RWPE2 (cell line): ENCODE results near the gene UBR2.

Source experiments
- ATAC-seq: fragments of 200-7000 bp; cut with Tn5 transposase; 3 replicates; pipeline ENCODE4 v1.9.1; 2021; ENCODE audit warnings: low read depth
- DNase-seq: peaks from one replicate; pipeline ENCODE4 v3.0.0-alpha.2; 2020; ENCODE audit warnings: low spot score
- H3K27ac ChIP-seq: fragments of 450-650 bp; 2 replicates; pipeline ENCODE4 v1.5.1; 2017; ENCODE audit warnings: mild to moderate bottlenecking; ENCODE audit not compliant: poor library complexity, severe bottlenecking
- H3K27me3 ChIP-seq: fragments of 250-450 bp; sonication (Bioruptor Pico); 2 replicates; pipeline ENCODE4 v1.5.1; 2021; ENCODE audit warnings: mild to moderate bottlenecking, moderate library complexity; ENCODE audit not compliant: insufficient read depth, poor library complexity, severe bottlenecking
- H3K36me3 ChIP-seq: fragments of 250-450 bp; sonication (Bioruptor Pico); 2 replicates; pipeline ENCODE4 v1.5.1; 2020; ENCODE audit warnings: low read depth, mild to moderate bottlenecking, moderate library complexity
- H3K4me1 ChIP-seq: fragments of 250-450 bp; sonication (Bioruptor Pico); 2 replicates; pipeline ENCODE4 v1.5.1; 2021; ENCODE audit warnings: mild to moderate bottlenecking, moderate library complexity; ENCODE audit not compliant: insufficient read depth, poor library complexity, severe bottlenecking
- H3K4me3 ChIP-seq: fragments of 250-450 bp; sonication (Bioruptor Pico); 2 replicates; pipeline ENCODE4 v1.5.1; 2021; ENCODE audit warnings: mild to moderate bottlenecking, moderate library complexity; ENCODE audit not compliant: severe bottlenecking
- H3K9me3 ChIP-seq: fragments of 250-450 bp; sonication (Bioruptor Pico); 2 replicates; pipeline ENCODE4 v1.5.1; 2021; ENCODE audit warnings: mild to moderate bottlenecking, moderate library complexity; ENCODE audit not compliant: severe bottlenecking
- TF ChIP-seq, protein P1 (sequence below): fragments of 450-650 bp; IDR thresholded peaks from one replicate; pipeline ENCODE4 v1.5.1; 2017; ENCODE audit warnings: mild to moderate bottlenecking, moderate library complexity; ENCODE audit not compliant: poor library complexity, severe bottlenecking

The UBR2 gene

DNA sequence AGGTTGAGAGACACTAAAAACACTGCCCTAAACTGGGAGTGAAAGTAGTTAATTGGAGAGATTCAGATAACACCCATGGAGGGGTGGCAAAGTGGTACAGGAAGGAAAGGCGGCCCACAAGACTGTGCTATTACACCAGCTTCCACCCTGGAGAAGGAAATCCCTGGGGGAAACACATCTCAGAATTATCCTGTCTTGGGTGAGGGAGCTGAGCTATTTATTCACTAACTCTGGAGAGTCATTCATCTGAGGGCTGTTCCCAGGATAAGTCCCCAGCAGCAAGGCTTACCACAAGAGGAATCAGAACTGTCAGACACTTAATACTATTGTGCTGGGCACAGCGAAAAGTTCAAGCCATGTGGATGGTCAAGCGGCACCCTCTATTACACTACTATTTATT is 172.1 kb downstream of the UBR2 start:
- no peaks in the 10 kb centered on the region for H3K27me3 ChIP-seq
- H3K27ac ChIP-seq = no peak overlapping the region
- no peak overlapping the region for H3K4me3 ChIP-seq
- TF ChIP-seq, protein P1, sequence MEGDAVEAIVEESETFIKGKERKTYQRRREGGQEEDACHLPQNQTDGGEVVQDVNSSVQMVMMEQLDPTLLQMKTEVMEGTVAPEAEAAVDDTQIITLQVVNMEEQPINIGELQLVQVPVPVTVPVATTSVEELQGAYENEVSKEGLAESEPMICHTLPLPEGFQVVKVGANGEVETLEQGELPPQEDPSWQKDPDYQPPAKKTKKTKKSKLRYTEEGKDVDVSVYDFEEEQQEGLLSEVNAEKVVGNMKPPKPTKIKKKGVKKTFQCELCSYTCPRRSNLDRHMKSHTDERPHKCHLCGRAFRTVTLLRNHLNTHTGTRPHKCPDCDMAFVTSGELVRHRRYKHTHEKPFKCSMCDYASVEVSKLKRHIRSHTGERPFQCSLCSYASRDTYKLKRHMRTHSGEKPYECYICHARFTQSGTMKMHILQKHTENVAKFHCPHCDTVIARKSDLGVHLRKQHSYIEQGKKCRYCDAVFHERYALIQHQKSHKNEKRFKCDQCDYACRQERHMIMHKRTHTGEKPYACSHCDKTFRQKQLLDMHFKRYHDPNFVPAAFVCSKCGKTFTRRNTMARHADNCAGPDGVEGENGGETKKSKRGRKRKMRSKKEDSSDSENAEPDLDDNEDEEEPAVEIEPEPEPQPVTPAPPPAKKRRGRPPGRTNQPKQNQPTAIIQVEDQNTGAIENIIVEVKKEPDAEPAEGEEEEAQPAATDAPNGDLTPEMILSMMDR = no peak
- DNase-seq = no peak
- ATAC-seq = no peak
- H3K36me3 ChIP-seq = no peaks in the 10 kb centered on the region
- H3K4me1 ChIP-seq = no peaks in the 10 kb centered on the region
- peaks cover 3% of the 10 kb centered on the region for H3K9me3 ChIP-seq

DNA sequence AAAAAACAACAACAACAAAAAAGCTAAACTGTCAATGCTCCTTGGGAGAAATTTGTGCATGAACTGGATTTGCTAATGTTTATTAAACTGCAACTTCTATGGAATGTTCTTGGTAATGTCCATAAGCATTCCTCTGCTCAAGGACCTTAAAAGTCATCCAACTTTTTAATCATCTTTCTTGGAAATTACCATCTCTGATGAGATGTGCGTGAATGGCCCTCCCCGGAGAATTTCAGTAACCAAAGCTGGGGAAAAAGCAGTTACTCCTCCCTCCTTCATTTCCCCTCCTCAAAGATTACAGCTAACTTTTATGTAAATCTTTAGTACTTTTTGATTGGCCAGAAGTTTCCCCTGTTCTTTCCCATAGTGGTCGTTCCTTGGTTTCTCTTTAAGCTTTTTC is 176.9 kb downstream of the UBR2 start:
- TF ChIP-seq, protein P1 = no peak
- no peaks in the 10 kb centered on the region for H3K36me3 ChIP-seq
- no peaks in the 10 kb centered on the region for H3K9me3 ChIP-seq
- ATAC-seq (no peak), DNase-seq (no peak)
- H3K4me1 ChIP-seq = peaks cover 19% of the 10 kb centered on the region
- H3K4me3 ChIP-seq = no peak overlapping the region
- H3K27me3 ChIP-seq = no peaks in the 10 kb centered on the region
- no peak overlapping the region for H3K27ac ChIP-seq

DNA sequence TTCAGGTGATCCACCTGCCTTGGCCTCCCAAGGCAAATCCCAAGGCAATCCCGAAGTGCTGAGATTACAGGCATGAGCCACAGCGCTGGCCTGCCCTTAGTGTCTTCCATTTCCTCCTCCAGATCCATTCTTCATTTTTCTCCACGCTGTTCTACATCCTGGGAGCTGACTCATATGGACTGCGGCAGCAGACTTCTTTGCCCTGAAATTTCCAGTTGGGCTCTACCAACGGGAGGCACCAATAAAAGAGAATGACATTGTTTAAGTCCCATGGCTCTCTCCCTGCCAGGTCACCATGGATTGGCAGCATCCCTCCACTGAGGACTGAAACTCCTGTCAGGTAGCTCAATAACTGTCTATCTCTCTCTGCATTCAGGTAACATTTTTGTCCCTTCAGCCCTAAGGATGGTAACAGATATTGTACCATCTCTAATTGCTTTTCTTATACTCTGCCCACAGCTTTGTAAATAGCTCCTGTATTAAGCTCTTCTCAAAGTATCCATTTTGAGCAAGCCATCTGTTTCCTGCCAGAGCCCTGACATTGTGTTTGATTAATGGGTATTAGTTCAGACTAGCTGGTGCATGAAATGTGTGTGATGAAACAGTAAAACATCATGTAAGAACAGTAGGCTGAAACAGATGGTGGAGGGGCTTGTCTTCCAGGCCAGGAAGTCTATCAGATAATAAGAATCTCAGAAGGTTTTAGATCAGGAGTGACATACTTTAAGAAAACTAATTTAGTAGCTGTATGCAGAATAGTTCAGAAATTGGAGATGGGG is 178.5 kb downstream of the UBR2 start:
- Histone ChIP-seq H3K27ac (peak overlapping the region; percentile 65), H3K4me1 (peaks cover 19% of the 10 kb centered on the region), H3K4me3 (no peak overlapping the region), H3K9me3 (no peaks in the 10 kb centered on the region), H3K27me3 (no peaks in the 10 kb centered on the region), H3K36me3 (no peaks in the 10 kb centered on the region)
- DNase-seq (no peak), ATAC-seq (no peak)
- TF ChIP-seq, protein P1 = no peak
